NCI-H446 treated with DMSO at 0.1 percent for 48 hours (cell line): ENCODE results near the gene SCYGR5.
"Not testable (repeated sequence)": the region's sequence is repeated elsewhere in the genome, so short reads cannot be mapped to it uniquely, and the experiment has no call there.

Experiments
- DNase-seq: peaks from one replicate; lab custom pipeline; 2025; lab: John Stamatoyannopoulos, UW

SCYGR5 gene, protein sequence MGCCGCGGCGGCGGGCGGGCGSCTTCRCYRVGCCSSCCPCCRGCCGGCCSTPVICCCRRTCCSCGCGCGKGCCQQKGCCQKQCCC

DNA sequence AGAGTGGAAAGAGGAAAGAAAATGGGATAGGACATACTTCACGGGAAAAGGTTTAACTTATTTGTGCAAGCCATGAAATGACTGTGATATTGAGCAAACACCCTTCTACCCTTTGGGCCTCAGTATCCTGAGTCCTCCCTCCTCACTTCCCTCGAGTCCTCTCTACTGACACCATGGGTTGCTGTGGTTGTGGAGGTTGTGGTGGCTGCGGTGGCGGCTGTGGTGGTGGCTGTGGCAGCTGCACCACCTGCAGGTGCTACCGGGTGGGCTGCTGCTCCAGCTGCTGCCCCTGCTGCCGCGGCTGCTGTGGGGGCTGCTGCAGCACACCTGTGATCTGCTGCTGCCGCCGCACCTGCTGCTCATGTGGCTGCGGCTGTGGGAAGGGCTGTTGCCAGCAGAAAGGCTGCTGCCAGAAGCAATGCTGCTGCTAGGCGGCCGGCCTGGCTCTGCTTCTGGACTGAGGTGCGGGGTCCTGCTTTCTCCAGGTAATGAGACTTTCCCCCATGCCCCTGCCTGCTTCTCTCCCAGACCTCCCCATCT, at the start of gene SCYGR5:
Gene SCYGR5, plus strand, starts transcription at position 174 of the 540 bp plus-strand sequence. Its CDS starts 0 bp downstream, at position 174.
- not testable (repeated sequence) for DNase-seq

DNA sequence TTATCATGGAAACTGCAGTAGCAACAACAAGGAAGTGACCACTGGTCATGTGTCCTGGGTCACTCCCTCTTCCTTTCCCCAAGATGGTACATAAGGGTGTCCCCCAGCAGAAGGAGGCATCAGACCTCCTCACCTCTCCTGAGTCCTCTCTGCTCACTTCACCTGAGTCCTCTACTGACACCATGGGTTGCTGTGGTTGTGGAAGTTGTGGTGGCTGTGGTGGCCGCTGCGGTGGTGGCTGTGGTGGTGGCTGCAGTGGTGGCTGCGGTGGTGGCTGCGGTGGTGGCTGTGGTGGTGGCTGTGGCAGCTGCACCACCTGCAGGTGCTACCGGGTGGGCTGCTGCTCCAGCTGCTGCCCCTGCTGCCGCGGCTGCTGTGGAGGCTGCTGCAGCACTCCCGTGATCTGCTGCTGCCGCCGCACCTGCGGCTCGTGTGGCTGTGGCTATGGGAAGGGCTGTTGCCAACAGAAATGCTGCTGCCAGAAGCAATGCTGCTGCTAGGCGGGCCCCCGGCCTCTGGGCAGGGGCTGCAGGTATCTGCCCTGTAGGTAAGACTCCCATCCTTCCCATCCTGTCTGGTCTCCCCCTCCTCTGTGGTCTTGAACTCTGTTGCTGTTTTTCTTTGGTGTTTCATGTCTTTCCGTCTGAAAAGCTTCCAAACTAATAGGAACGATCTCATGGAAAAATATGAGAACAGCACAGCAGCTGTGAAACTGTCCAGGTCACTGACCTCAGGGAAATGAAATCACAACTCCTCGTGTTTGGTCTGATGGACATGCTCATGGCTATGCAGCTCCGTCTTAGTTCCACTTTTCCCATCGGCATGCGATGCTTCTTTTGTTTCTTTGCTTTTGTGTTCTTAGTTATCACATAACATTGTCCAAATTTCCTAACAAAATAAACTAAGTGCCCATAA, 49.0 kb upstream of the SCYGR5 start, which contains the start of gene SCYGR4:
Gene SCYGR4, plus strand, starts transcription at position 183 of the 915 bp plus-strand sequence. Its CDS starts 0 bp downstream, at position 183.
- DNase-seq, result no peak

- DNase-seq, result no peak
Observed at GRCh38 chr2:227623226-227623625, 43.4 kb upstream of the SCYGR5 start.

DNA sequence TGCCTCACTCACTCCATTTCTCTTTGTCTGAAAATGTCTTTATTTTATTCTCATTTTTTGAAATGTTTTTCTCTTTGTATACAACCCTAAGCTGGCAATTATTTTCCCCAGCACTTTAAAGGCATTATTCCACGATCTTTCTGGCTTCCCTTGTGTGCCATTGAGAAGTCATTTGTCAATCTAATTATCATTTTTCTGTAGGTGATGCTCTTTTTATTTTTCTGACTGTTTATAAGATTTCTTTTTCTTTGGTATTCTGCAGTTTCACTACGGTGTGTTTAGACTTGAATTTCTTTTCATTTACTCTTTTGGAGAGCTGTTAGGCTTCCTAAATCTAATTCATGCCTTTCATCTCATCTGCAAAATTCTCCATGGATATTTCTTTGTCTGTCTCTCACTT, 41.2 kb upstream of the SCYGR5 start:
- no peak for DNase-seq

DNA sequence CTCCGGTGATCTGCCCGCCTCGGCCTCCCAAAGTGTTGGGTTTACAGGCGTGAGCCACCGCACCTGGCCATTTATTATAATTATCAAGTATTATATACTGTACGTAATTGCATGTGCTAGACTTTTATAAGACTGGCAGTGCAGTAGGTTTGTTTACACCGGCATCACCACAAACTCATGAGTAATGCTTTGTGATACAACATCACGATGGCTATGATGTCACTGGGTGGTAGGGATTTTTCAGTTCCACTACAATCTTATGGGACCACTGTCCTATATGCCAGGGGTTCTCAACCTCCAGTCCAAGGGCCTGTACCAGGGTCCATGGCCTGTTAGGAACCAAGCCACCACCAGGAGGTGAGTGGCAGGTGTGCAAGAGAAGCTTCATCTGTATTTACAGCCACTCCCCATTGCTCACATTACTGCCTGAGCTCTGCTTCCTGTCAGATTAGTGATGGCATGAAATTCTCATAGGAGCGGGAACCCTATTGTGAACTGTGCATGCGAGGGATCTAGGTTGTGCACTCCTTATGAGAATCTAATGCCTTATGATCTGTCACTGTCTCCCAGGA, 39.9 kb upstream of the SCYGR5 start:
- DNase-seq, result no peak

DNA sequence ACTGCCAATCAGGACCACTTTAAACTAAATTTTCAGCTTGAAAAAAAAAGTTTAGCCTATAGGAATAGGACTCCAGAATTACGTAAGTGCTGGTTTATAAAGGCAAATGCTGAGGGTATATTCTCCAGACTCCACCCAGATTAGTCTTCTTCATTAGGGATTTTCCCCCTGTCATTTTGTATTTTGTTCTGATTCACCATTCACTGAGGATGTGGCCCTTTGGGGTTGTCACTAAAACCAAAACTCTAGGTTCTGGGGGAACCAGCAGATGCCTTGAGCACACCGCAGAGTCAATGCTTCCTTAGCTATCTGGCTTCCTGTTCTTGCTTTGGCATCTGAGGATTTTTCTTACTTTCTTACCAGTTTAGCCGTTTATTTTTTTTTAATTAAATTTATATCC, 38.8 kb upstream of the SCYGR5 start:
- DNase-seq, result no peak

- DNase-seq, result no peak
Observed at GRCh38 chr2:227629435-227629834, 37.2 kb upstream of the SCYGR5 start.

DNA sequence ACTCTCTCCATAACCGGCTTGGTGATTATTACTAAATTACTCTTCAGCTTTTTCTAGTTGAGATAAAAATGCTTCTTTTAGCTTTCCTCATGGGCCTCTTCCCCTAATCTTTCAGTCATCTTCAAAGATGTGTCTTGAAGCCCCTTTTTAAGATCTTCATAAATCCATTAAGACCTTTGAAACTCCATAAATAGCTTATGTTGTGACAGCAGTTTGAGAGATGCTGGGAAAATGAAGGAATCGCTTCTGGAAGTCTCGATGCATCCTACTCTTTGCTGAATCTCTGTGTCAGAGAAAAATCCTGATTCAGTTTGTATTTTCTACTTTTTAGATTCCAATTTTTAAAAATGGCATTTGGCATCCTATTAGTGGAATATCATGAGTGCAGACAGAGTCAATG, 36.3 kb upstream of the SCYGR5 start:
- DNase-seq, result no peak

DNA sequence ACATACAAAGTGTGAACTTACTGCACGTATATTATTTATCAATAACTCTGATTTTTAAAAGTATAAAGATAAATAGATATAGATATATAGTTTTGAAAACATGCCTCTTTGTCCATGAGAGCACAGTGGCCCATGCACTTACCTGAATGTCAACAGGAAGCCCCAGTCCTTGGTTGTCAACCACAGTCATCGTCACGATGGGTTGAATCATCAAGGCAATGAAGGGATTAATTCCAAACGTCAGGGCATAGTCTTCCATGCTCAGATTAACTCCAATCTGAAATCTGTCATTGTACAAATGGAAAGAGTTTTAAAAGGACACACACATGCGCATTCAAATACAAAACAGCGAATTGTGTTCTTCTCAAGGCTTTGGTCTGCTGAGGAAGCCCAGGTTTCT, 33.8 kb upstream of the SCYGR5 start:
- DNase-seq, result no peak

- DNase-seq, result no peak
Observed at GRCh38 chr2:227634201-227634600, 32.4 kb upstream of the SCYGR5 start.

DNA sequence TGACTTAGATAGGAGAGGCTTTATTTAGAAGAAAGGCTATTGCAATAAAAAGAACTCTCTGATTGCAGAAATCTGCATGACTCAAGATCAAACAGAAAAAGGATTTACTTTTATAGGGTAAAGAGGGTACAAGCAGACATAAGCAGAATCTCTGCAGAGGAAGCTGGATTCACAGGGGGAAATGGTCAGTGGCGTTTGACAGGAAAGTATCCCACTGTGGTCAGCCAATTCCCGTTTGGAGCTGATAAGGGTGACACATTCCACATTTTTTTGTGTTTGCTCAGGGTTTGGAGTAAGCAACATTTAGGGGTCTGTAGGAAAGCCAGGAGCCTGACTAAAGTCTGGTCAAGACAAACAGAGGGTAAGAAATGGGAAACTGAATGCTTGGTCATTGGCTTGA, 23.9 kb upstream of the SCYGR5 start:
- no peak for DNase-seq

GRCh38 chr2:227643990-227644551, 22.5 kb upstream of the SCYGR5 start:
- DNase-seq, result no peak

DNA sequence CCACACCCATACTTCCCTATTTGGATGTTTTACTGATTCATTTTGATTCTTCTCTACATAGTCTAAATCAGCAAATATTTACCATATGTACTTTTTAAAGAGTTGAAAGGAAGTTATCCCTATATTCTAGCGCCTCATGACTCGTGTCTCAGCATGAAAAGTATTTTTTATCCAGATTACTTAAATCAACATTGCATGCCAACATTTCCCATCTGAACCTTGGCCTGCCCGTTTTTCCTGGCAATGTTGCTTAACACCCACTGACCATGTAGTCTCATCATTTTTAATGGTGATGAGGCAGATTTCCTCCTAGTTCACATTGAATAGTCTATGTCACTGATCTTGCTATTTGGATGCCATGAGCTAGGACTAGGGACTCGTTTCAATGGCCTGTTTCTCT, 13.2 kb upstream of the SCYGR5 start:
- no peak for DNase-seq

- DNase-seq, result no peak
Observed at GRCh38 chr2:227654426-227654825, 12.2 kb upstream of the SCYGR5 start.

GRCh38 chr2:227655454-227655853, 11.2 kb upstream of the SCYGR5 start:
- no peak for DNase-seq

DNA sequence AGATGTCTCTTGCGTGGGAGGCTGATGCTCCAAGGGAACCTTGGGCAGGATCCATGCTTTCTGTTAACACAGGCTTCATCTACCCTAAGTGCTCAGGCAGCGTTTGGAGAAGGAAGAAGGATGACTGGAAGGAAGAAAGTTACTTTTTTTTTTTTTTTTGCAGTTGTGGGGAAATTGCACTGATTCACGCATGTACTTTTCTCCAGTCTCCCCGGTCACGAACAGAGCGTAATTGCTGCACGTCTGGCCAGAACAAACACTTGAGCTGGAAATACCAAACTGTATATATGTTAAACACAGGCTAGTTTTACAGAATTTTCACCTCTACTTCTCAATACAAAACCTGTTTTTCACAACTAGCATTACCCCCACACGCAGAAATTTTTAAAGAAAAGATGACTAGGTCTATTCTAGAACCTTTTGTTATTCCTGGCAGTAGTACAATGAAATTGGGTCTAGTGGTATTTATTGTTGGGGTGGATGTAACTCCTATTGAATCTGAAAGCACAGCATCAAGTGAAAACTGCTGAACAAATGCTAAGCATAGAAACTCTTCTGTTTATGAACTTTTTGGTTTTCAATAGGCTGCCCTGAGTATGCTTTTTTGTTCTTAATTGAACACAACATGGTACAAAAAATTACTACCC, 9.3 kb upstream of the SCYGR5 start:
- DNase-seq, result no peak

- DNase-seq, result no peak
Observed at GRCh38 chr2:227661025-227661649, 5.5 kb upstream of the SCYGR5 start.

DNA sequence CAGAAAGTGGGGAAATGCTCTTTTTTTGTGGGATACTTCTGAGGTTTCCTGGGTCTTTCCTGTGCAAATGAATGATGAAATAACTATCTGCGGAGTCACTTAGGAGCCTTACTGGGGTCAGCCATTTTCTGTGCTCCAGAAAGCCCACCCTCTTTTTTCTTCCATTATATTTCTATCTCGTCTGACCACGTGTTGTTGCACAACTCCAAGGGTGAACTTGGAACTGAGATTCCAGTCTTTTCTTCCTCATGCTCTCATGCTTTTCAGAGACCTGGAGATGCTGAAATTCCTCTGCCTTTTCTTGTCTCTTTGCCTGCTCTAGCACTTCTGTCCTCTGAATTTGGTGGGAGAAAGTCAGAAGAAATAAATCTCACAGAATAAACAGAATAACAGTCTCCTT, 4.8 kb upstream of the SCYGR5 start:
- no peak for DNase-seq

DNA sequence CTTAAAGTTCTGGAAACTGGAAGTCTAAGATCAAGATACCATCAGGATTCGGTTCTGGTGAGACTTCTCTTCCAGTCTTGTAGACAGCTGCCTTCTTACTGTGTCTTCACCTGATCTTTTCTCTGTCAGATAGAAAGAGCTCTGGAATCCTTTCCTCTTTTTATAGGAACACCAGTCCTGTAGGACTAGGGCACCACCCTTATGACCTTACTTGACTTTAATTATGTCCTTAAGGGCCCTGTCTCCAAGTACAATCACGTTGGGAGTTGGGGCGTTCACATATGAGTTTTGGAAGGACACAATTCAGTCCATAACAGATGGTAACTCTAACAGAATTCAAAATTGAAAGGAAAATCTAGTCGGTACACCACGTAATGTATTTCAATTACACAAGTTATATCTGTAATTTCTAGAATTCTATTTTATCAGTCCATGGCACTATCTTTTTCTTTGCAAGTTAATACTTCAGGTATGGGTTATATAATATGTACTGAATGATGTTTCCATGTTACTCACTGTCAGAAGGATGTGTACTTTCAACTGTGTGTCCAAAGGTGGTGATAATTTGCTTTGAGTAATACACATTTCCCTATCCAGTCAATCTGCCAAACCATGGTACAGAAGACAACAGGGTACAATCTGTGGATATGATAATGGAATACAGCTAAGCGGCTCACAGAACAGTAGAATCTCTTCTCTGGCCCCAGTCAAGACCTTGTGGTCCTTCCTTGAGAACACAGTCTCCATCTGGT, 1.2 kb upstream of the SCYGR5 start:
- DNase-seq, result no peak

- DNase-seq, result no peak
Observed at GRCh38 chr2:227671170-227671905, 4.7 kb downstream of the SCYGR5 start.
